ENCODE measurements around the gene HMMR.
"Not testable (repeated sequence)": the region's sequence is repeated elsewhere in the genome, so short reads cannot be mapped to it uniquely, and the experiment has no call there.

The HMMR gene, protein sequence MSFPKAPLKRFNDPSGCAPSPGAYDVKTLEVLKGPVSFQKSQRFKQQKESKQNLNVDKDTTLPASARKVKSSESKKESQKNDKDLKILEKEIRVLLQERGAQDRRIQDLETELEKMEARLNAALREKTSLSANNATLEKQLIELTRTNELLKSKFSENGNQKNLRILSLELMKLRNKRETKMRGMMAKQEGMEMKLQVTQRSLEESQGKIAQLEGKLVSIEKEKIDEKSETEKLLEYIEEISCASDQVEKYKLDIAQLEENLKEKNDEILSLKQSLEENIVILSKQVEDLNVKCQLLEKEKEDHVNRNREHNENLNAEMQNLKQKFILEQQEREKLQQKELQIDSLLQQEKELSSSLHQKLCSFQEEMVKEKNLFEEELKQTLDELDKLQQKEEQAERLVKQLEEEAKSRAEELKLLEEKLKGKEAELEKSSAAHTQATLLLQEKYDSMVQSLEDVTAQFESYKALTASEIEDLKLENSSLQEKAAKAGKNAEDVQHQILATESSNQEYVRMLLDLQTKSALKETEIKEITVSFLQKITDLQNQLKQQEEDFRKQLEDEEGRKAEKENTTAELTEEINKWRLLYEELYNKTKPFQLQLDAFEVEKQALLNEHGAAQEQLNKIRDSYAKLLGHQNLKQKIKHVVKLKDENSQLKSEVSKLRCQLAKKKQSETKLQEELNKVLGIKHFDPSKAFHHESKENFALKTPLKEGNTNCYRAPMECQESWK

GRCh38 chr5:163460562-163461171 is at the start of gene HMMR:
Gene HMMR, plus strand, starts transcription at chr5:163460632. Its CDS starts 61 bp downstream, at chr5:163460693.
- no peak for DNase-seq

DNA sequence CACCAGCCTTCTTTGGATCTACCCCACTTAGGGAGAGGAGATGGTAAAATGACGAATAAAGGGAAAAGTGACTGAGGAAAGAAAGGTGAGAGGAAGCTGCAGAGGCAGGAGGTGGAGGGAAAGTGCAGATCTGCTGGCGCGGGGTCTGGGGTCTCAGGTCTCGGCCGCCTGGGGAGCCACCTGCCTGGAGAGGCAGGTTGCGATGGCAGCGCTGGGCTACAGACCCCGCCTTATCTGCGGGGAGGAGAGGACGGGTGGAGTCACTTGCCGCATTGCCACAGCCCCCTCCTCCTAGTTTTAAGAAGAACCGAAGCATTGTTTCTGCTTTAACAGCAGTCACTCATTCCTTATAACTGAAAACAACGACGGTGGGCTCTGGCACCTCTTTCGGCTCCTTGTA is 44.8 kb upstream of the HMMR start:
- DNase-seq: not testable (repeated sequence)

DNA sequence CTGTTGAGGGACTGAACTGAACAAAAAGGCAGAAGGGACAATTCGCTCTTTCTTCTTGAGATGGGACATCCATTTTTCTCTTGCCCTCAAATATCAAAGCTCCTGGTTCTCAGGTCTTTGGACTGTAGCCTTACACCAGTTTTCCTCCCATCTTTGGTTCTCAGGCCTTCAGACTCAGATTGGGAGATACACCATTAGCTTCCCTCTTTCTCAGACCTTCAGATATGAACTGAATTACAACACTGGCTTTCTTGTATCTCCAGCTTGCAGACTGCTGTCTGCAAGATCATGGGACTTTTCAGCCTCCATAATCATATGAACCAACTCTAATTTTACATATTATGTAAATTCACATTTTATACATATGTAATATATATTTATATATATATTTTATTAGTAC is 35.6 kb upstream of the HMMR start:
- DNase-seq: no peak

DNA sequence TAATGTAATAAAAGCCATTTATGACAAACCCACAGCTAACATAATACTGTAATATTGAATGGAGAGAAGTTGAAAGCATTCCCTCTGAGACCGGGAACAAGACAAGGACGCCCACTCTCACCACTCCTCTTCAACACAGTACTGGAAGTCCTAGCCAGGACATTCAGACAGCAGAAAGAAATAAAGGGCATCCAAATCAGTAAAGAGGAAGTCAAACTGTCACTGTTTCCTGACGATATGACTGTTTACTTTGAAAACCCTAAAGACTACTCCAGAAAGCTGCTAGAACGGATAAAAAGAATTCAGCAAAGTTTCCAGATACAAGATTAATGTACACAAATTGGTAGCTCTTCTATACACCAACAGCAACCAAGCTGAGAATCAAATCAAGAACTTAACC is 34.3 kb upstream of the HMMR start:
- DNase-seq: not testable (repeated sequence)

DNA sequence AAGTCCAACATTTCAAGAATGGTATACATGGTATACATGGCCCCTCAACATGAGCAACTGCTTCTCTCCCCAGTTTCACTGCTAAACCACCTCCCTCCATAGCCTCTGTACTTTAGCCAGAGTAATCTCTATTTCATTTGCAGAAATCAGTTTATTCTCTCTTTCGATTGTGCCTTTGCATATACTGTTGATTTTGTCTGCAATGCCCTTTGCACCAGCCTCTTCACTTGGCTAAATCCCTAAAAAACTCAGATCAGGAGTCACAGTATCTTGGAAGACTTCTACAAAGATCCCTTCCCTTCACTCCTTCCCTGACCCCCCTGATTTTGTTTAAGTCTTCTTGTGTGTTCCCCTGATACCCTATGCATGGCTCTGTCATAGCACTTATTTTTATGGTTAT is 27.9 kb upstream of the HMMR start:
- no peak for DNase-seq

GRCh38 chr5:163433271-163433670 is 27.2 kb upstream of the HMMR start:
- DNase-seq: no peak

- DNase-seq: peak; percentile 12
These were observed 26.0 kb upstream of the HMMR start for GRCh38 chr5:163434401-163434866.

DNA sequence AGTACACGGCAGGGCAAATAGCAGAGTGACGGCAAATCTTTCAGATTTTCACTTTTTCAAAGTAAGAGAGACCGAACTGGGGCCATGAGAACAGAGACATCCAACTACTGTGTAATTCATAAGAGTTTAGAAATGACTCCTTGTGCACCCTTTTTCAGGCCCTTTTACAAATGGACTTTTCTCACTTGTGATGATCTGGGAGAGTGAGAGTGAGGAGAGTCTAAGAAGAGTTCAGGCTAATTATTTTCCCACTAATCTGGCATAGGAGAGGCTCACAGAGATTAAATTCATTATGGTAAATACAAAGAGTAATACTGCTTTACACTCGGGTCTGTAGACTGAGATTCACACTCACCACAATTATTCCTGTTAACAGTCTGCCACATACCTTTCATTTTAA is 23.9 kb upstream of the HMMR start:
- DNase-seq: no peak

- DNase-seq: no peak
These were observed 23.5 kb upstream of the HMMR start for GRCh38 chr5:163437011-163437308.

DNA sequence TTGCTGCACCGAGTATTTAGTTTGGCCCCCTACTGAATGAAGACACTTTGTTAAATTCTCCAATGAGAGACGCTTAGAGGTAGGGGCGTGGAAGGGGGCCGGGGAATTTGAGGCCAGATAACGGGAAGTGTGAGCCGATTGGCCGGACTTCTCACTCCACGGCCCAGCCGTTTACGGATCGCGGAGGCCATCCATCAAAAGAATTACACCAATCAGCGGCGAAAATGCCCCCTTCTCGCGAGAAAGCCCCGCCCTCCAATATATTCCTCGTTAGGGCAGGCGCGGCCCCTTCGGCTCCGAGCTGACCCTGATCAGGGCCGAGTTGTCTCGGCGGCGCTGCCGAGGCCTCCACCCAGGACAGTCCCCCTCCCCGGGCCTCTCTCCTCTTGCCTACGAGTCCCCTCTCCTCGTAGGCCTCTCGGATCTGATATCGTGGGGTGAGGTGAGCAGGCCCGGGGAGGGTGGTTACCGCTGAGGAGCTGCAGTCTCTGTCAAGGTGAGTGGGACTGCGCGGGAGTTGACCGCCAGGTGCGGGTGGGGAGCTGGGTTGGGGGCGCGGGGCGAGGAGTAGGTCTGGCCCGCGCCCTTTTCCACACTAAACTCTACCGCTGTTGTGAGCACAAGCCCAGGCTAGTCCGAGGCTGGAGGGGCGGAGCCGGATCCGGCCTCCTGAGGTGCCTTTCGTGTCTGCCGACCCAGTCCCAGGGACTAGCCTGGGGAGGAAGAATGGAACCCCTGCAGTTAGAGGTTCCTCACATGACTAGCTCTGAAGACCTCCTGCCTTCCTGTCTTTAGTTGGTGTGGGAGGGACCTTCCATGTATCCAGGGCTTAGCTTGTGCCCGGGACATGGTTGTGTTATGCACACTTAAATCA is 22.9 kb upstream of the HMMR start, which contains the start of gene CCNG1:
Gene CCNG1, plus strand, starts transcription at position 287 of the 874 bp plus-strand sequence. CDS start 1,662 bp downstream, outside the sequence.
- peak; percentile 90 for DNase-seq

GRCh38 chr5:163439092-163439425 is 21.4 kb upstream of the HMMR start:
- no peak for DNase-seq

DNA sequence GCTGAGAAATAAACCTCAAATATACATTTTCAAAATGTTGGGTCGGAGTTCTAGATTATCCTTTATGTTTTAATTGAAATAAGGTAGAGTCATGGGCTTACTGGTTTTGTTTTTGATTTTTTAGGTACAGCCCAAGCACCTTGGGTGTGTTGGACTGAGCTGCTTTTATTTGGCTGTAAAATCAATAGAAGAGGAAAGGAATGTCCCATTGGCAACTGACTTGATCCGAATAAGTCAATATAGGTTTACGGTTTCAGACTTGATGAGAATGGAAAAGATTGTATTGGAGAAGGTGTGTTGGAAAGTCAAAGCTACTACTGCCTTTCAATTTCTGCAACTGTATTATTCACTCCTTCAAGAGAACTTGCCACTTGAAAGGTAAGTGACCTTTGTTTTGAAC is 19.5 kb upstream of the HMMR start:
- no peak for DNase-seq

- DNase-seq: no peak
These were observed 15.9 kb upstream of the HMMR start for GRCh38 chr5:163444526-163444925.

- no peak for DNase-seq
These were observed 15.1 kb upstream of the HMMR start for GRCh38 chr5:163445345-163445744.

DNA sequence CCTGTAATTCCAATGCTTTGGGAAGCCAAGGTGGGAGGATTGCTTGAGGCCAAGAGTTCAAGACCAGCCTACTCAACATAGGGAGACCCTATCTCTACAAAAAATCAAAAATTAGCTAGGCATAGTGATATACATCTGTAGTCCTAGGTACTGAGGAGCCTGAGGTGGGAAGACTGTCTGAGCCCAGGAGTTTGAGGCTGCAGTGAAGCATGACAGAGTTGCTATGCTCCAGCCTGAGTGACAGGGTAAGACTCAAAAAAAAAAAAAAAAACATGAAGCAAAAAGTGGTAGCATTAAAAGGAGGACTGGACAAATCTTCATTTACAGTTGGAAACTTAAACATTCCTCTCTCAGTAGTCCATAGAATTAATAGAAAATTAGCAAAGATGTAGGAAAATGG is 13.2 kb upstream of the HMMR start:
- no peak for DNase-seq

DNA sequence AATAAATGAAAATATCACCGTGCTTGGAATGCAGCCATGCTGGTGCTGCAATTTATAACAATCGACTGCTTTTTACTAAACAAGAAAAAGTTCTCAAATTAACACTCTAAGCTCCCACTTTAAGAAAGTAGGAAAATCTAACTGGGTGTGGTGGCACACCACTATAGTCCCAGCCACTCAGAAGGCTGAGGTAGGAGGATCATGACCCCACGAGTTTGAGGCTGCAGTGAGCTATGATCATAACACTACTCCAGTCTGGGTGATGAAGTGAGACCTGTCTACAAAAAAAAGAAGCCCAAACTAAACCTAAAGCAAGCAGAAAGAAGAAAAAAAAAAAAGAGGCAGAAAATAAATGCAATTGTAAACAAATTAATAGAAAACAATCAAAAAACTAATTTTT is 12.6 kb upstream of the HMMR start:
- DNase-seq: no peak

GRCh38 chr5:163448491-163448890 is 11.9 kb upstream of the HMMR start:
- no peak for DNase-seq

- no peak for DNase-seq
These were observed 8.9 kb upstream of the HMMR start for GRCh38 chr5:163451489-163451888.

DNA sequence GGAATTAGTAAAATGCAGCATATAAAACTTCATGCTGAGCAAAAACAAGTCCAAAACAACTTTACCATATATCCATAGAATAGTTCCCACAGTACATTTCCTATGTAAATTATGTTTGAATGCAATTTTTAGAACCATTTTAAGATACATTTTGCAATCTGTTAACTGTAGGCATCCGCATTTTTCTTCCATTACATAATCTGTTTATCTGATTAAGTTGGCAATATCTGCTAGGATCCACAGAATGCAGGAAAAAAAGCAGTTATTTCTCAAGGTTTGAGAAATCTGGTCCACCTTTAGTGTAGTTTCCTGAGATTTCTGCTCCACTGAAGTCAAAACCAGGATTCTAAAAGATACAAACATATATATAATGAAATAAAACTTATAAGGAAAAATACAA is 6.7 kb upstream of the HMMR start:
- DNase-seq: no peak

- DNase-seq: not testable (repeated sequence)
These were observed 5.0 kb upstream of the HMMR start for GRCh38 chr5:163455406-163455805.

GRCh38 chr5:163456029-163456589 is 4.3 kb upstream of the HMMR start:
- no peak for DNase-seq

- no peak for DNase-seq
These were observed 3.6 kb upstream of the HMMR start for GRCh38 chr5:163456840-163457239.

Data from CD4-positive, alpha-beta T cell treated with Interleukin-6 for 4 hours (primary cell).